Activated CD8-positive, alpha-beta memory T cell treated with anti-CD3 and anti-CD28 coated beads for 24 hours (primary cell): ENCODE results near the gene FREM1.

Source experiments
- DNase-seq: peaks from one replicate; pipeline ENCODE4 v3.0.0-alpha.2; 2020

The FREM1 gene

DNA sequence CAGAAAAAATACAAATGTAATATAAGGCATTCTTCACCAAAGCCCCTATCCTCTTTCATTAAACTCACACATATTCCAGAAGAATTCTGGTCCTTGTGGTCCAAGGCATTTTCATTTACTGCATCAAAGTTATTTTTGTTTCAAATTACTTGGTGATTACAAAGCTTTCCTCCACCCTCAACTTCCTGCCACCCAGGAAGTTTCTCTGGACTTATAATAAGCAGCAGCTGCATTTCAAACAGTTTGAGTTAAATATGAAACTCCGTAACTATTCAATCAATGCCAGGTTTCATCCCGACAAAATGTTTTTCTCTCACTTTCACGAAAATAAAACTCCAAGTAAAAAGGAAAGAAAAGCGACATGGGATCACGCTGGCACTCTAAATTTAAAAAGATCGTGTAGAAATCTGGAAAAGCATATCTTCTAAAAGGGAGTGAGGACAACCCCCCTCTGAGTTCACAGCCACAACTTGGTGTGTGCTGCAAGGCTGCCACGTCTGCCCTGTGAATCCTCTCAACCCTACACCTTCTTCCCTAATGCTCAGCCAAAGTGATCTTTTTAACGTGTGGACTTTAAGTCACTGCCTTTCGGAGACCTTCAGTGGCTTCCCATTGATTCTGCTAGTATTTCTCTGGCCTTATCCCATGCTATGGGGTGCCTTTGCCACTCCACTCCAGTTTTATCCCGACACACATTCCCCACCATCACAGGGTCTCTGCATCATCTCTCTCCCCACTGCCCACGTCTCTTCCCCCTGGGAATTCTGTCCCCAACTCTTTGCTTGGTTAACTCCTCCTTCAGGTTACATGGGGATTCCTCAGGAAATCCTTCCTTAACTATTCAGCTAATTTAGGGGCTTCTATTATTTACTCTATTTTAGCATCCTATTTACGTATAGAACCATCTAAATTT lies 96.6 kb downstream of the FREM1 start:
- no peak for DNase-seq

DNA sequence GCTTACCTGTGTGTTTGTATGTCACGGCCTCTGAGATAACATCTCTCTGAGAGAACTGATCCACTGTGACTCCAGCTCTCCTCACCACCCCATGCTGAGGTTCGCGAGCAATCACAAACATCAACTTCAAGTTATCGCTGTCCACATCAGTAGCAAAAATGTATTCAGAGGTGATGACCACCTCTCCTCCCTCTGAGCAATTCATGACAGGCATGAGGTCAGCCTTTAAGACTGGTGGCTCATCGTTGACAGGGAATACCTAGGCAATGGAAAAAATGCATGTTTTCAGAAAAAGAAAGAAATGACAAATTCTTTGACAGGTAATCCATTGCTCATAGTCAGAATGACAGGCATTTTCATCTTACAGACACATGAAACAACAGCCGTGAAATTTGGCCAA lies 97.4 kb downstream of the FREM1 start:
- DNase-seq, result no peak

DNA sequence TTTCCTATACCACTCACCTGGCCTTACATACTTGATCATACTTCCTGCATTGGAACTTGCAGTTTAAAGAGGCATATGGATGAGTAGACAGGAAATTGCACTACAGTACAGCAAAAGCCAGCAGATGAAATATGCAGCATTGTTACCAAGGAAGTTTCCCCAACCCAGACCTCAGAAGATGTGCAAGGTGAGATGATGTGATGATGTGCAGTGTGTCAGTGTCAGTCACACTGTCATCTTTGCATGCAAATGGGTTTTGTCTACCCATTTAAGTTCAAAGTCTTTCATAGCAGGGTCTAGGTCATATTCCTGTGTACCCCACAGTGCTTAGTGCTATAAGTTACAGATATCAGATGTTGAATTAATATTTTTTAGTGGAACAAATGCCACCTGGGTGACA lies 98.4 kb downstream of the FREM1 start:
- no peak for DNase-seq

DNA sequence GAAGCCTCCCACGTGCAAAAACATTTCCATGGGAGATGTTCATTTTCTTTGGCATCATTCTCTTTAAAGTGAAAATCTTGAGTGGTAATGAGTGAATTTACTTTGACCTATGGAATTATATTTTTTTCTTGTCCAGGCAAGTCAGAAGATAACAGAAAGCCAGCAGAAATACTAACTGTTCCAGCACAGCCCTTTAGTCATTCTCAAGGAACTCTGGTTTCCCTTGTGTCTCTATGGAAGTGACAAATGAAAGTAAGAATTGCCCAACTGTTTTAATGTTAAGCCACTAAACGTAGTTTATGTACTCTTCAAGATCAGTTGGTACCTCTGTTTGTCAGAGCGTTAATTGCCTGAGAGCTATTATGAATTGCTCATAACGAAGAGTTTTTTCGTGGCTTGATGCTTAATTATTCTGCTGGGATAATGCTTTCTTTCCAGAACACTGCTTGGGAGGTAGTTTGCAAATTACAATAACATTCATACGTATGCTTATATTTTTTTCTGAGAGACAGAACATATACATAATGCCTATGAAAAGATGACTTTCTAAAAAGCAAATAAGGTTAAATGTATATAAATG lies 103.2 kb downstream of the FREM1 start:
- no peak for DNase-seq

DNA sequence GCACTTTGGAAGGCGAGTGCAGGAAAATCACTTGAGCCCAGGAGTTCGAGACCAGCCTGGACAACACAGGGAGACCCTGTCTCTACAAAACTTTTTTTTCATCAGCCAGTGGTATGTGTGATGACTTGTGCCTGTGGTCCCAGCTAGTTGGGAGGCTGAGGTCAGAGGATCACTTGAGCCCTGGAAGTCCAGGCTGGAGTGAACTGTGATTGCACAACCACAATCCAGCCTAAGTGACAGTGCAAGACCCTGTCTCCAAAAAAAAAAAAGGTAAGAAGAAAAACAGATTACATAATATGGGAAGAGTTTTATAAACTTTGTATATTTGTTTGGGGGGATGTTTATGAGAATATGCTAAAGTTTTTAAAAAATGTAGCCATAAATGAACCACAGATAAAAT lies 111.2 kb downstream of the FREM1 start:
- DNase-seq, result no peak

DNA sequence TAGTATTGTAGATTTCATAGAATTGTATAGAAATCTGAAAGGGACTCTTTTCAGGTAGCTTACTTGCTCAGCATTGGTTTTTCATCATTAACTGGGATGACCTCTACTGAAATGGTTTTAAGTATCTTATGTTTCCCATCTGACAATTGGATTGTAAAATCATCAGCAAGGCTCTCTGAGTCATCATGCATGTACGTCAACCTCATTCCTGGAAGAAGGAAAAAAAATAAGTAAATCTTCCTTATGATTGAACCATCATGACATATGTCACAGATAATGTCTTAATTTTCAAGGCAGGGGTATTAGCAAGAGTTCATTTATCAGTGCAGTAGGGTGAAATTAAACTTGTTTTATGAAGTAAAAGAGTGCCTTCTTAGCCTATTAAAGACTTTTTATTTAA lies 112.8 kb downstream of the FREM1 start:
- no peak for DNase-seq

DNA sequence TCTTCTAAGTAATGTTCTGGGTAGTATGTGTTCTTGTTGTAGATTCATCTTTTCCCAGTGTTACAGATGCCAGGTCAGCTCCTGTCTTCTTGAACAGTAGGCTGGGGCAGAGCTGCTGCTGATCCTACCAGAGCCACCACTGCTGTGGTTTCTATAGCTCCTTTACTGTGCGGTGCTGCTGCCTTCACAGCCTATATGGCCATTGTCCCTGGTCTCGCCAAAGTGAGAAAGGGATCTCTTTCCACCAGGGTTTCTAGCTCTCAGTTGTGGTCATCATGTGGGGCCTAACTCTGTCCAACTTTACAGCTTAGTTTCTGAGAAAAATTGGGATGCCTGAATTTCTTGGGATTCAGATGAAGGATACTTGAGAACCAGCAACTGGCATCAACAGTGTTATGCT lies 116.8 kb downstream of the FREM1 start:
- no peak for DNase-seq

DNA sequence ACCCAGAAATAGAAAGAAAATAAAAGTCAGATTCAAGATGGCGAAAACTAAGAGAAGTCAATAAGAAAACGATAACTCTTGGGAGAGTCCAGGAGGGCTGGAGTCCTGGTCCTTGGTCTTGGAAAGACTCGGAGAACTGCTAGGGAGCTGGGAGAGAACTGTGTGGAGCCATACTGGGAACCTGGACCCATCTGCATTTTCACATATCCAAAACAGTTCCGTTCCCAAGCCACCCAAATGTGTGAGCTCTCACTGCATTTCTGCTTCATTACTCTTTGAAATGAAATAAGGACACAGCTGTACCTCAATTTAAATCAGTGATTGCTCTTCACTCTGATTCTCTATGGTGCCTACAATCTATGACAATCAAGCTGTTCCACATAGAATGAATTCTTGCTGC lies 119.6 kb downstream of the FREM1 start:
- DNase-seq, result no peak

DNA sequence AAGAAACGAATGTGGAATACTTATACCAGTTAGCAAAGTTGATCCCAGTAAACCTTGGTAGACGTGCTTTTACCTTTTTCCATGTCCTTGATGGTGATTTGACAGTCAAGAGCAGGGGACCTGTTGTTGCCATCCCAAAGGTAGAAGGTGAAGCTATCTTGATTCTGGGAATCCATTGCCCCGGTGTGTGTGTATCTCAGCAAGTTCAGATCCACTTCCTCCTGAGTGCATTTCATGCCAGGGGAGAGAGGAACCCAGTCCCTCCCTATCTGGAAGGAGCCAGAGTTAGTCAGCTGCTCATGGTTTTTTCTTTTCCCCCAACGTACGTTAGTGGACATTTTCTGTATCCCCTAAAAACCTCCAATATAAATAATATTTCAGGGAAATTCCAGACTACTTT lies 121.4 kb downstream of the FREM1 start:
- DNase-seq, result no peak

DNA sequence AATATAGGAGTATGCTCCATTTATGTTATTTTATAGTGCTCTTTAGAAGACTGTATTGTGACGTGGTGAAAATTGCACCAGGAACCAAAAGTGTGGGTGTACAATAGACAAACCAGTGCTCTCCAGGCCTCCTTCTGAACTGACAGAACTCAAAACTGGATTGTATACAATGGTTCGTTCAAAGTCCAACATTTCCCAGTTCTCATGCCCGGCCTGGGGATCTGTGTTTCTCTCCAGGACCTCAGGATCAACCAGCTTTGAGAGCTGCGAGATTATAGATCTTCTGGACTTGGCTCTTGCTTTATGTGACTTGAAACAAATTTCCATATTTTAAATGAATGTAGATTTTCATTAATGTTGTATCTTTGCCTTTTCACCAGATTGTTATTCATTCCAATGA lies 126.9 kb downstream of the FREM1 start:
- no peak for DNase-seq

DNA sequence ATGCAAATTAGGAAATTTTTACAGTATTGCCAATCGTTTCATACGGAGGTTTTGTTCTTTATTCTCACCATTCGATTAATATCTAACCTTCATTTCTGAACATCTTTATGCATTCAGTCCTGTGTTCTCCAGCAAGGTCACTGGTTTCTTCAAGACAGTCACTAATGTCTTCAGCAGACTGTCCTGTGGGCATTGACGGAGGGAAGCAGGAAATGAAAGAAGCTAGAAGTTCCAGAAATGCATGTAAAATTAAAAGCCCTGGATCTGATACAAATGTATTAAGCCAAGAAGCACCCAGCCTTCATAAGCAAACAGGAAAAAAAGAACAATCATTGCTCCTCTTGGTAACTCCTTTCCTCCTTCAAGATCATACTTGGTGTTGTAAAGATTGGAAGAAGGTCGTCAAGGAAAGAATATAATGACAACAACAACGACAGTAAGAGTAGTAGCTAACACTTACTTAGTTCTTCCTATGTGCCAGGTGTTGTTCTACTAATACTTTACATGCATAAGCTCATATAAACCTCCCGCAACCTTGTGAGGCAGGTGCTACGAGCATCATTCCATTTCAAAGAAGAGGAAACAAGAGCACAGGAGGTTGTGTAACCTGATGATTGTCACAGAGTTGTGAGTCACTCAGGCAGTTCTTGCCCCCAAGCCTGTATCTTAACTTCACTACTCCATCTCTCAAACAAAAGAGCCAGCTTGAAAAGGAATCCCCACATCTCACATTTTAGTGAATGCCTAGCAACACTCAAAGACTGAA lies 127.8 kb downstream of the FREM1 start:
- no peak for DNase-seq

DNA sequence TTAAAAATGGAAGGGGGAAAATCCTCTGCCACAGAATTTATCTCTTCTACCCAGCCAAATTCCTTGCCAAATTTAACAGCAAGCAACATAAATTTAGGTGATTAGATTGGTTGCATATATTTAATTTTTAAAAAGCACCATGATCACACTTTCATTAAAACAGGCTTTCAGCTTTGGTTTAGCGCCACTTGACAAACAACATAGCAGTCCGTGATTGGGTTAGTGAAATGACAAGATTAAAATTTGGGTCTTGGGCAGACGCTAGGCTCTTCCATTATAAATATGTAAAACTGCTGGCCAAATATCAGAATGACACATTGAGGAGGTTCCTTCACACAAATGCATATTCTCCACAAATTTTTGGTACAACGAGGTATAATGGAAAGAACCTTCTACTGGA lies 129.5 kb downstream of the FREM1 start:
- DNase-seq, result no peak

DNA sequence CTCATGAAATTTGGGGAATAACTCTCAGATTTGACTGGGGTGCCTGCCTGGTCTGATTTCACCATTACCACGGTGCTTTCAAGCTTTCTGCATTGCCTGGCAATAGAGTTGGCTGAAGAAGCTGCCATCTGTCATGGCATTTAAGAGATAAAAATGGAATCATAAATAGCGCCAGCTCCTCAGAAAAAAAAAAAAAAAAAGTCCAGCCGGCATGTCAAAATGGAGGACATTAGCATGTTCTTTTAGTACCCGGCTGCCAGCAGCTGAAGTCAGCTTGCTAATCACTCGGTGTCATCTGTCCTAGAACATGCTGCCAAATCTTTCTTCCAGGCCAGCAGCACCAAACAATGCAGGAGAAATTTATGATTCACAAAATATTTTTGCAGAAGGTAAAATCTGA lies 130.0 kb downstream of the FREM1 start:
- no peak for DNase-seq

DNA sequence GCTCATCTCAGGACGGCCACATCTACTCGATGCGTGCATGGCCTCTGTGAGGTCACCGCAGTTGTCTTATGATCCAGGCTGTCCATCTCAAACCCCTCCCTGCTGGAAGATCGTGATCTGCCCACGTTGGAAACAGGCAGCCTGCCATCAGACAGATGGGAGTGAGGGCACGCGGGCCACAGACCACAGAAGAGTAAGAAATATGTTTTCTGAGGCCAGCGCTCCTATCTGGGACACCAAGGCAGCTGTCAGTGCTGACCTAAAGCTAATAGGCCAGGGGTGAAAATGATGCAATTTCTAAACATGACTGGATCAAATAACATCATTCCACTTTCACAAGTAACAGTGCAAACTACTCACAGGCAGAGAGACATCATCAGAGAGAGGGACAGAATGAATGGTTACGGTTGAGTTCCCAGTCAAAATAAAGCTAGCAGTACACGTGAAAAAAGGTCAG lies 130.6 kb downstream of the FREM1 start:
- no peak for DNase-seq

DNA sequence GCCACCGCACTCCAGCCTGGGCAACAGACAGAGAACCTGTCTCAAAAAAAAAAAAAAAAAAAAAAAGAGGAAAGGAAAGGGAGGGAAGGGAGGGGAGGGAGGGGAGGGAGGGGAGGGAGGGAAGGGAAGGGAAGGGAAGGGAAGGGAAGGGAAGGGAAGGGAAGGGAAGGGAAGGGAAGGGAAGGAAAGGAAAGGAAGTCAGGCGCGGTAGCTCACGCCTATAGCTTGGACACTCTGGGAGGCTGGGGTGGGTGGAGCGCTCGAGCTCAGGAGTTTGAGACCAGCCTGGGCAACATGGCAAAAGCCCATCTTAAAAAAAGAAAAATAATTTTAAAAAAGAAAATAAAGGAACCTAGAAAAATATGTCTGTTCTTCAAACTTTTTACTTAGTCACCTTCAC lies 131.7 kb downstream of the FREM1 start:
- no peak for DNase-seq

DNA sequence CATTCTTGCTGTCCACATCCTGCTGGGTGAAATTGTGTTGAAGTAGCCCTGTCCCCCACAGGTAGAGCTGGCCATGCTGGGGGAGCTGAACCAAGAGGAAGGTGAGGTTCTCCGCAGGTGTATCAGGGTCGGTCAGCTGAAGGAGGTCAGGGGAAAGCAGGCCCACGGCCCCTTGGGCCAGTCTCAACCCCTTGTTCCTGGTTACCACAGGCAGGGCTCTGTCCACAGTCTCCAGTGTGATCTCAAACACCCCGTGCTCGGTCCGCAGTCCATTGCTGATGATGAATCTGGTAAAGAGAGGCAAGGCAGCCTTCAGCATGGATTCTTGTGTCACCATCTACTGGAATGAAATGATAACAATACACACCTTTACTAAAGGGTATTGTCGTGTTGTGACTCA lies 134.3 kb downstream of the FREM1 start:
- DNase-seq, result no peak

DNA sequence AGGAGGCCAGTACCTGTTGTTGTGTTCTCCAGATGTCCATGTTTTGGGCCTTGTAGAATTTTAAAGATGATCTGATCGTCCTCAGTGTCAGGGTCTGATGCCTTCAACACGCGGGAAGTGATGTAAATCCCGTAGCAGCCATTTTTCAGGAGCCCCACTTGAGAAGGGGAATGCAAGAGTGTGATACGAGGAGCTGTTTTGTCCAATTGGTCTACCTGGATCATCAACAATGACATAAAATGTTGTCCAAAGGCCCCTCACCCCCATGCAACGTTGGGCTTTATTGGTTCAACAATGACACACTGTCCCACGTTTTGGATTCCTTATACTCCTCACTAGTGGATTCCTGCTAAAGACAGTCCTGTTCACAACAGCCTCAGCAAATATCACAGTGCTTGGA lies 139.6 kb downstream of the FREM1 start:
- DNase-seq, result no peak

DNA sequence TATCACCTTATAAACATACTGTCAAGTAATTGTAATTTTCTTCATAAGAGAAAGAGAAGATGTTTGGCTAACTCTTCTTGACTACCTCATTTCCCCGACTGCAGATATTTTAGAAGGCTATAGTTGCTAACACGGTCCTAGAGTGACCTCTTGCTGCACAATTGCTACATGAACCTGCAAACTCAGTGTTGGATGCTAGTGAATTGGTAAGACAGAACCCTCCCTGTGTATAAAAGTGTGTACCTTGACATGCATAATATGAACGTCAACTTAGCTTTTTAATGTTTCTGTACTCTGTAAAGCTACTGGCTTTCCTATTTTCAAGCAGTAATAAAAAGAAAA lies 141.0 kb downstream of the FREM1 start:
- no peak for DNase-seq

DNA sequence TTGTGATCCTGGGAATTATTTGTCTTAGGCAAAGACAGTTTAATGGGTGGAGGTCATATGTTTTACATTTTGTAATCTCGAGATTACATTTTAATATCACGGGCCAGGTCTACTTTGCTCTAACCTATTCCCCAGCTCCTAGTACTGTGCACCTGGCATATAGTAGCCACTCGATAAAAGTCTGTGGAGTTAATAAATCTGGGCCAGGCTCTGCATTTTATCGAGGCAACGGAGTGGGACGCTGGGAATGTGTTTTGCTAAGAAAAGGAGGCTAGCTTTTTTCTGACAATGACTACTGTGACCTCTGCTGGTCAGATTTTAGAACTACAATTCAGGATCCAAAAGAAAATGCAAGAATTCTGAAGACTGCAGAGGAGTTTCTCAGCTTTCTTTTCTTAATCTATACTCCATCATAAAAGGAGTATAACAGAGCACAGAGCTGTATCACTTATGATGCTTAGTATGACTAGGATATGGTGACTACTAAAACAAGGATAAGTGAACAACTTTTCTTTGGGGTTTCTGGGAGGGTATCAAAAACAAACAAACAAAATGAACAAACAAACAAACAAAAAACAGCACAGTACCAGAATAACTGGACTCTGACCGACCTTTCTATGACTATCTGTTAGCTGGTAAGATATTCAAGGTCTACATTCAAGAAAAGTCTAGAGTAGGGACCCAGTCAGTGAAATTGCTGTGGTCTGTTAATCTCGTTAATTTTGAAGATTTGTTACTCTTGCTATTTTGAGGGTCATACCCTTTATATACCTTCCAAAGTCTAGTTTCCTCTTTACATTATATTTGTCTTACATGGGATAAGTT lies 141.6 kb downstream of the FREM1 start:
- DNase-seq, result no peak

DNA sequence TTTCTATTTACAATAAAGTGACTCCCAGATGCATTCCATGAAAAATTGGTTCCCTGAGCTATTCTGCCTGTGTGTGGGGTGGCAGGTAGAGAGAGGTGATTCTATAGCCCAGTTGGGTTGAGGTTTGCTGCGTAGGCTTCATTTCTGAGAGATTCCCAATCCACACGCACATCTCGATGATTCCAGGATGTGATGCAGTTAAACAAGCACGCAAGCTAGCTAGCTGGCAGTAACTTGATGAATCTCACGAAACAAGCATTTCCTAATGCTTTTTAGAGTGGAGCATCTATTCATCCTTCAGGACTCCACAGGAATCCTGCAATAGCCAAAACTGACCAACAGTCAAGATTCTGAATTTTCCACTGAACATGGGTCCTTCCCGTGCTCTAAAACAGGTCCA lies 143.9 kb downstream of the FREM1 start:
- DNase-seq, result no peak

DNA sequence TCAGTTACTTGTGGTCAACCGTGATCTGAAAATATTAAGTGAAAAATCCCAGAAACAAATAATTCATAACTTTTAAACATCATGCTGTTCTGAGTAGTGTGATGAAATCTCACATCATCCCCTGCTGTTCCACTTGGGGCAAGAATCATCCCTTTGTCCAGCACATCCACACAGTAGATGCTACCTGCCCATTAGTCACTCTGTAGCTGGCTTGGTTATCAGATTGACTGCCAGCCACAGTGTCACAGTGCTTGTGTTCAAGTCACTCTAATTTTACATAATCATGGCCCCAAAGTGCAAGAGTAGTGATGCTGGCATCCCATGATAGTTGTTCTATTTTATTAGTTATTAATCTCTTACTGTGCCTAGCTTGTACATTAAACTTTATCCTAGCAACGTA lies 148.6 kb downstream of the FREM1 start:
- DNase-seq, result no peak

DNA sequence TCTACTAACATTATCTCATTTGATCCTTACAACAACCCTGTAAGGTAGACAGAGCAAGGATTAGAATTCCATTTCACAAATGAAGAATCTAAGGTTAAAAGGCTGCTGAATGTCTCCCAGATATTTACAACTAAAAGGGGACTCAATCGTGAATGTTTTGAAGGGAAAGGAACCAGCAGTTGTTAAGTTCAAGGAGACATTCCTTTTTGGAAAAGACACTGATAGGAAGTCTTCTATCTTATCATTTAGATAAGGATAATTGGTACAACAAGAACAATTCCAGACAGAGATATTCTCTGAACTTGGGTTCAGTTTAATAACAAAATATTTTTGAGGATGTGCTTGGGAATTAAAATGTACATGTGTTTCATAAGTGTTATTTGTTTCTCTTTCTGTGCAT lies 150.2 kb downstream of the FREM1 start:
- no peak for DNase-seq

DNA sequence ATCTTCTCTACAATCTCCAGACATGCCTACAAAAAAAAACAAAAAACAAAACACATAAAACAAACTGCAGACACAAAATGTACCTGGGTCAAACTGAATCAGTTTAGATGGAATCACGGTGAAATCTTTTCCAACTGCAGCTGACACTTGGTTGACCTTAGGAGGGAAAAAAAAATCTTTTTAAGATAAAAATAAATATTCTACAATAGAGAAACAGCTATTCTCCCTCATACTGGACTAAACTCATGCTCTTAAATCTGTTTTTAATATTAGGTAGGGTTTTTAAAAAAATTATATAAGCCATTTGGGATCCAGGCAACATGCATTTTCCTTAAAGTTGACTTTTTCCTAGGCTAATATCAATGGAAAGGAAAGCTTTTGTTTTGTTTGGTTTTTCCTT lies 153.9 kb downstream of the FREM1 start:
- DNase-seq, result no peak
